ENCODE data around the gene SEMA6A.

Gene SEMA6A

DNA sequence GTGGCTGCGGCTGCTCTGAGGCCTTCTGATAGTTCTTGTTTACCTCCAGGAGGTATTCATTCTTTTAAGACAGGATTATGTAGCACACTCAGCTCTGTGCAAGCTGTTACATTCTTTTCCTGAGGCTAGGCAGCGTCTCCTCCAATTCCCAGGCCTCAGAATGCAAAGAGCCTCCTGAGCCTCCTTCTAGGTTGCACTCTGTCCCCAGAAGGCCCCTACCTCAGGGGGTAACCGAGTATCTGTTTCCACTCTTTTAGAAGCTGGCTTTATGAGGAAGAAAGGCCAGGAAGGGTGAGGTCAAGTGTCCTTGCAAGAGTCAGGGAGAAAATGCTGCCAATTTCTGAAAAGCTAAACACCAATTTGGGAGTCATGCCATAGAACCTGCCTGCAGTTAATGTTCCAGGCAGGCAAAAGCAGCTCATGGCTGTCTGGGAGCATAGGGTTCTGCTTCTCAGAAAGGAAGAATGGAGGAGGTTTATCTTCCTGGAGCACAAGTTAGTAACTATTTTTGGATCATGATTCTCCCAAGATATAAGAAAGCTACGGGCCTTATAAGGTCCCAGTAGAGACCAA lies 178.9 kb downstream of the SEMA6A start:
- no peak for TF ChIP-seq SPI1 (IDR thresholded peaks at IDR 0.05; ENCODE audit: borderline replicate concordance, low read depth)
- TF ChIP-seq GABPA (IDR thresholded peaks at IDR 0.05; ENCODE audit: low read depth) = no peak
- TF ChIP-seq, protein P1, sequence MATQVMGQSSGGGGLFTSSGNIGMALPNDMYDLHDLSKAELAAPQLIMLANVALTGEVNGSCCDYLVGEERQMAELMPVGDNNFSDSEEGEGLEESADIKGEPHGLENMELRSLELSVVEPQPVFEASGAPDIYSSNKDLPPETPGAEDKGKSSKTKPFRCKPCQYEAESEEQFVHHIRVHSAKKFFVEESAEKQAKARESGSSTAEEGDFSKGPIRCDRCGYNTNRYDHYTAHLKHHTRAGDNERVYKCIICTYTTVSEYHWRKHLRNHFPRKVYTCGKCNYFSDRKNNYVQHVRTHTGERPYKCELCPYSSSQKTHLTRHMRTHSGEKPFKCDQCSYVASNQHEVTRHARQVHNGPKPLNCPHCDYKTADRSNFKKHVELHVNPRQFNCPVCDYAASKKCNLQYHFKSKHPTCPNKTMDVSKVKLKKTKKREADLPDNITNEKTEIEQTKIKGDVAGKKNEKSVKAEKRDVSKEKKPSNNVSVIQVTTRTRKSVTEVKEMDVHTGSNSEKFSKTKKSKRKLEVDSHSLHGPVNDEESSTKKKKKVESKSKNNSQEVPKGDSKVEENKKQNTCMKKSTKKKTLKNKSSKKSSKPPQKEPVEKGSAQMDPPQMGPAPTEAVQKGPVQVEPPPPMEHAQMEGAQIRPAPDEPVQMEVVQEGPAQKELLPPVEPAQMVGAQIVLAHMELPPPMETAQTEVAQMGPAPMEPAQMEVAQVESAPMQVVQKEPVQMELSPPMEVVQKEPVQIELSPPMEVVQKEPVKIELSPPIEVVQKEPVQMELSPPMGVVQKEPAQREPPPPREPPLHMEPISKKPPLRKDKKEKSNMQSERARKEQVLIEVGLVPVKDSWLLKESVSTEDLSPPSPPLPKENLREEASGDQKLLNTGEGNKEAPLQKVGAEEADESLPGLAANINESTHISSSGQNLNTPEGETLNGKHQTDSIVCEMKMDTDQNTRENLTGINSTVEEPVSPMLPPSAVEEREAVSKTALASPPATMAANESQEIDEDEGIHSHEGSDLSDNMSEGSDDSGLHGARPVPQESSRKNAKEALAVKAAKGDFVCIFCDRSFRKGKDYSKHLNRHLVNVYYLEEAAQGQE (IDR thresholded peaks at IDR 0.05; ENCODE audit: insufficient replicate concordance, low read depth) = no peak
- no peak for TF ChIP-seq POLR2AphosphoS5 (IDR thresholded peaks at IDR 0.05; ENCODE audit: low read depth)
- TF ChIP-seq, protein P2, sequence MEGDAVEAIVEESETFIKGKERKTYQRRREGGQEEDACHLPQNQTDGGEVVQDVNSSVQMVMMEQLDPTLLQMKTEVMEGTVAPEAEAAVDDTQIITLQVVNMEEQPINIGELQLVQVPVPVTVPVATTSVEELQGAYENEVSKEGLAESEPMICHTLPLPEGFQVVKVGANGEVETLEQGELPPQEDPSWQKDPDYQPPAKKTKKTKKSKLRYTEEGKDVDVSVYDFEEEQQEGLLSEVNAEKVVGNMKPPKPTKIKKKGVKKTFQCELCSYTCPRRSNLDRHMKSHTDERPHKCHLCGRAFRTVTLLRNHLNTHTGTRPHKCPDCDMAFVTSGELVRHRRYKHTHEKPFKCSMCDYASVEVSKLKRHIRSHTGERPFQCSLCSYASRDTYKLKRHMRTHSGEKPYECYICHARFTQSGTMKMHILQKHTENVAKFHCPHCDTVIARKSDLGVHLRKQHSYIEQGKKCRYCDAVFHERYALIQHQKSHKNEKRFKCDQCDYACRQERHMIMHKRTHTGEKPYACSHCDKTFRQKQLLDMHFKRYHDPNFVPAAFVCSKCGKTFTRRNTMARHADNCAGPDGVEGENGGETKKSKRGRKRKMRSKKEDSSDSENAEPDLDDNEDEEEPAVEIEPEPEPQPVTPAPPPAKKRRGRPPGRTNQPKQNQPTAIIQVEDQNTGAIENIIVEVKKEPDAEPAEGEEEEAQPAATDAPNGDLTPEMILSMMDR (IDR thresholded peaks at IDR 0.05; ENCODE audit: insufficient read depth, low read length) = no peak
- Histone ChIP-seq H3K27me3 (ENCODE audit: insufficient read depth, poor library complexity, severe bottlenecking) (no peaks in the 10 kb centered on the region), H3K27ac (replicated peaks) (no peak overlapping the region), H3K4me3 (replicated peaks; ENCODE audit: insufficient read depth, low read length) (no peak overlapping the region)
- DNase-seq (ENCODE audit: low read depth in 1 of 2, low spot score in 1 of 2) = no peak

DNA sequence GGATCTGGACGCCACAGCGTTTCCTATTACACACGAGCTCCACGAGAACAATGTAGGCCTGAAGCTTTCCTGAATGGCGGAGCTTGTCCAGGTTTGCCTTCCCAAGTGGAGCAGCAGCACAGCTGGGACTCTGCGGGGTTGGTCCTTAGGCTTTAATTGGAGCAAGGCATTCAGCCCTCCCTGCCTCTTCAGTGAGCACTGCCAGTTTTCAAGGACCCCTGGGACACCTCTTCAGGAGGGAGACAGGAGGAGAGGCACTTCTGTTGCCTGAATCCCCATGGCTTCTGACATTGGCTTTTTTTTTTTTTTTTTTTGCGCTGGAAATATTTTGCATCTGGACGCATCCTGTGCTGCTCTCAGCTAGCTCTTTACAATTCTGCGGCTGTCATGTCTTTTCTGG lies 179.4 kb downstream of the SEMA6A start:
- Histone ChIP-seq H3K27me3 (ENCODE audit: insufficient read depth, poor library complexity, severe bottlenecking) (no peaks in the 10 kb centered on the region), H3K4me3 (replicated peaks; ENCODE audit: insufficient read depth, low read length) (no peak overlapping the region), H3K27ac (replicated peaks) (no peak overlapping the region)
- TF ChIP-seq SPI1 (IDR thresholded peaks at IDR 0.05; ENCODE audit: borderline replicate concordance, low read depth) (no peak), GABPA (IDR thresholded peaks at IDR 0.05; ENCODE audit: low read depth) (no peak), POLR2AphosphoS5 (IDR thresholded peaks at IDR 0.05; ENCODE audit: low read depth) (no peak)
- TF ChIP-seq, protein P1 (IDR thresholded peaks at IDR 0.05; ENCODE audit: insufficient replicate concordance, low read depth) = no peak
- TF ChIP-seq, protein P2 (IDR thresholded peaks at IDR 0.05; ENCODE audit: insufficient read depth, low read length) = no peak
- DNase-seq (ENCODE audit: low read depth in 1 of 2, low spot score in 1 of 2) = no peak

DNA sequence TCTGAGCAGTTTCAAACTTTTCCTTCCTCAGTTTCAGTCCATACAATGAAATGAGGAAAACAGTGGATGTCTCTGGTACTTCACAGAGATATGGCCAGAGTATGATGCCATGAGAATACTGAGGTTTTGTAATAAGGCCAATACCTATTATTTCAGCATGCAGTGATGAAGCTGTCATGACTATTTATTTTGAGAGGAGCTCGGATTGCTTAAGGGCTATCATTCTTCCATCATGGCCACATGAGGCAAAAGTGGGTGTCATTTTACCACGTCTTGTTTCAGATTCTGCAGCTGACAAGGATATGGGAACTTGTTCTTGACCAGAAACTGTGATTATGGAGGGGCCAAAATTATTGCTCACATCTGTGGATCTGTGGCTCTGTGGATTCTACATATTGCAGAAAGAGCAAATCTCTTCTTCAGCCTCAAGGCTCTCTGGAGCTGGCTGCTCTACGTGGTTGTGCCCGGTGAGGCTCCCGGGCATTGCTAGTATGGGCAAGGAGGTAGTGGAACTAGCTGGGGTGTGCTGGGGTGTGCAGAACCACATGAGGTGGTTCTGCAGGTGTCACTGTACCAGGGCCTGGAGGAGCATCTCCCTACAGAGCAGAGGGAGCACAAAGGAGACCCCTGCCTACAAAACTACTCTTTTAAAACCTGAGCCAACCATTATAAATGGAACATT lies 180.3 kb downstream of the SEMA6A start:
- no peak for DNase-seq (ENCODE audit: low read depth in 1 of 2, low spot score in 1 of 2)
- H3K27ac ChIP-seq (replicated peaks) = no peak overlapping the region
- TF ChIP-seq SPI1 (IDR thresholded peaks at IDR 0.05; ENCODE audit: borderline replicate concordance, low read depth) (no peak), POLR2AphosphoS5 (IDR thresholded peaks at IDR 0.05; ENCODE audit: low read depth) (no peak), GABPA (IDR thresholded peaks at IDR 0.05; ENCODE audit: low read depth) (no peak)
- TF ChIP-seq, protein P2 (IDR thresholded peaks at IDR 0.05; ENCODE audit: insufficient read depth, low read length) = no peak
- TF ChIP-seq, protein P1 (IDR thresholded peaks at IDR 0.05; ENCODE audit: insufficient replicate concordance, low read depth) = no peak

More for the DNA sequence above, 180.3 kb downstream of the SEMA6A start:
- no peak overlapping the region for H3K4me3 ChIP-seq (replicated peaks; ENCODE audit: insufficient read depth, low read length)
- no peaks in the 10 kb centered on the region for H3K27me3 ChIP-seq (ENCODE audit: insufficient read depth, poor library complexity, severe bottlenecking)
